CD4-positive, alpha-beta T cell treated with Interferon alpha-2 for 1 hour (primary cell): ENCODE results near the gene PAX1.

Experiments
- DNase-seq, 2 donors: peaks; one replicate each; pipeline ENCODE4 v3.0.0-alpha.2; 2020 to 2022

The PAX1 gene

DNA sequence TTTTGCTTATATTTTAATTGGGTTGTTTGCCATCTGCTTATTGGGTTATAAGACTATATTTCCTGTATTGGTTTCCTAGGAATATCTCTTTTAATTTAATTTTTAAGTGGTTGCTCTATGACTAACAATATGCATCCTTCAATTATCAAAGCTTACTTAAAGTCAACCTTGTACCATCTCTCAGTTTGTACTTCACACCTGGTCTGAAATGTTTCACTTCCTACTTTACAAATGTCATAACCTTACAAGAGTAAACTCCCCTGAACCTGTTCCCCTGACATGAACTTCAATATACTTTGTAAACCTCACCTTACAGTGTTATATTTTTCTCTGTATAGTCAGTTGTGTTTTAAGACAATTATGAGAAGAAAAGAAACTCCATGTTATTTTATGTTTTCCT, 35.8 kb downstream of the PAX1 start:
- no peak for DNase-seq

DNA sequence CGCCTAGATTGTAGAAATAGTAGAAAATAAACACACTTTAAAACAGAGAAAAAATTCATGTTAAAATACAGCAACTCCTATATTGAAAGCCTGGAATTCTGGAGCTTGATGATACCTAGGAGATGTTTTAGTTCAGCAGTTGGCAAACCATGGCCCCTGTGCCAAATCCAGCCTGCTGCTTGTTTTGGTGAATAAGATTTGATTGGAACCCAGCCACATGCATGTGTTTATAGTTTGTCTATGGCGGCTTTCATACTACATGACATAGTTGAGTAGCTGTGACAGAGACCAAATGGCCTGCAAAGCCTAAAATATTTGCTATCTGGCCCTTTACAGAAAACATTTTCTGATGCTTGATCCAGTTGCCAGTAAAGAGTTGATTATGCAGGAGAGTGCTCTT, 57.2 kb downstream of the PAX1 start:
- DNase-seq: no peak

DNA sequence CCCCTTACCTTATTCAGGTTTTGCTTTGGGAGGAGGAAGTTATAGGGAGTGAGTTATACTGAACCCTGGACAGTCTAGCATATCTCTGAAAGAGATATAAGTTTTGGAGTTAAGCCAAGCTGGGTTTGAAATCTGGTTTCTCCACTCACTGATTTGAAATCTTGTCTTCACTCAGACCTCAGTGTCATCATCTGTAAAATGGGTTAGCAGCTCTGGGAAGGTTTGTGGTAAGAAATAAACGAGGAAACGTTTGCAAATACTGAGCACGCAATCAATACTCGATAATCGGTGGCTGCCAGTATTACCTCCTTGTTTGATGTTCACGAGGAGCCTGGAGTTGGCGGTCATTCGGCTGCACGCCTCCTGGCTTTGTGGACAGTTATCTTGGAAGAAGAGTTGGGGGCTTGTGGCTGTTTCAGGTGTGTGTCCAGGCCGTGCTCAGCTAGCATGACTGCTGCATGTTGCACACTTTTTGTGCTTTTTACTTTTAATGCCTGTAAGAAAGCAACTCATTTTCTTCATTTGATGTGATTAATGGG, 61.8 kb downstream of the PAX1 start:
- no peak for DNase-seq

DNA sequence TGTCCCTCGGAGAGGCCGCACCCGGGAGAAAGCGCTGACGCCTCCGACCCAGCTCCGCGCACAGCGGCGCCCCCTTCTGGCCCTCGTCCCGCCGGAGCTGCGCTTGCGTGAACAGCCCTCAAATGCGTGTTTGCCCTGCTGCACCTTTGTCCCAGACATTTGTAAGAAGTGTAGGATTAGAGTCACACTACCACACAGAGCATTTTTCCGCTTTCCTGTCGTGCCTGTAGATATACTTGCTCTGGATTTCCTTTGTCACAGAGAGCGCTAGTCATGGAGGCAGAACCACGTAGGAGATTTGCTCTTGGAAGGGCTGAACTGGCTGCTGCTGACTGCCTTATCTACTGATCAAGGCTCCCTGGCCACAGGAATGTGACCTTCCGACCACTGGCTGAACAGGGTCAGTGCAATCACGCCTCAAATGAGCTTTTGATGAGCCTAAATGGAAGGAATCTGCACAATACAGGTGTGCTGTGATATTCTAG, 62.3 kb downstream of the PAX1 start:
- DNase-seq: no peak
